ENCODE measurements around the gene XPO4. TPM values are rescaled to one million over a fixed set of nuclear protein-coding genes. Genes with fewer than 3 reads are reported as not detected.
A peak's percentile ranks its signal among the peaks of the same experiment; 100 is the strongest.

Gene XPO4
- total RNA-seq, 1 donor from 2014 or later = 19.9 TPM

DNA sequence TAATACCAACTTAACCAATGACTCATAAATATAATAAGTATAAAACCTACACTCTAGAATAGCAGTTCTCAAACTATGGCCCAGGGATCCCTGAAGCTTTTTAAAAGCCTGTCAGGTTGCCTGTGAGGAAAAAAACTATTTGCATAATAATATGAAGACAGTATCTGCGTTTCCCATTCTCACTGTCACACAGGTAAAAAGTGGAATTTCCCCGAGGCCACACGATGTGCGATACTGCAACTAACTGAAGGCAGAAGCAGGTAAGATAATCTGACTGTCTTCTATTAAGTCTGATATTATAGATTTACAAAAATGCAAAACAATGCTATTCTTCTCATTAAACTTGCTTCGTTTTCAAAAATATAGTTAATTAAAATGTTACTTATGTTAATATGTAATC lies 76.2 kb downstream of the XPO4 start:
- no peak overlapping the region for H3K4me2 ChIP-seq (ENCODE audit: low read length)
- no peak overlapping the region for H3K9ac ChIP-seq (ENCODE audit: low read length)
- no peak for DNase-seq (ENCODE audit: low read depth)
- H3K4me3 ChIP-seq (ENCODE audit: insufficient read depth, low read depth, low read length) = no peak overlapping the region
- no peak for FAIRE-seq
- Mint-ChIP-seq H3K36me3 (ENCODE audit: low read depth, unreplicated experiment) (no peaks in the 10 kb centered on the region), H3K27ac (ENCODE audit: unreplicated experiment) (no peak overlapping the region), H3K4me1 (ENCODE audit: low read depth, unreplicated experiment) (peaks cover 40% of the 10 kb centered on the region), H3K4me3 (ENCODE audit: unreplicated experiment) (no peak overlapping the region), H3K9me3 (ENCODE audit: unreplicated experiment) (no peaks in the 10 kb centered on the region), H3K27me3 (ENCODE audit: low read depth, unreplicated experiment) (no peaks in the 10 kb centered on the region)
- no peak overlapping the region for H3K27ac ChIP-seq (ENCODE audit: low read depth, low read length)
- H3K4me1 ChIP-seq (ENCODE audit: insufficient read depth, low read length) = peaks cover 25% of the 10 kb centered on the region
- no peaks in the 10 kb centered on the region for H4K20me1 ChIP-seq (ENCODE audit: insufficient read depth, low read length)
- H2AFZ ChIP-seq (ENCODE audit: low read depth, low read length) = no peak overlapping the region
- no peaks in the 10 kb centered on the region for H3K27me3 ChIP-seq (ENCODE audit: insufficient read depth, low read length)
- no peaks in the 10 kb centered on the region for H3K36me3 ChIP-seq (ENCODE audit: insufficient read depth, low read length)
- H3K9me3 ChIP-seq (ENCODE audit: insufficient read depth, low read depth, low read length) = no peaks in the 10 kb centered on the region
- no peaks in the 10 kb centered on the region for H3K79me2 ChIP-seq (ENCODE audit: insufficient read depth, low read length)
- TF ChIP-seq, protein P1, sequence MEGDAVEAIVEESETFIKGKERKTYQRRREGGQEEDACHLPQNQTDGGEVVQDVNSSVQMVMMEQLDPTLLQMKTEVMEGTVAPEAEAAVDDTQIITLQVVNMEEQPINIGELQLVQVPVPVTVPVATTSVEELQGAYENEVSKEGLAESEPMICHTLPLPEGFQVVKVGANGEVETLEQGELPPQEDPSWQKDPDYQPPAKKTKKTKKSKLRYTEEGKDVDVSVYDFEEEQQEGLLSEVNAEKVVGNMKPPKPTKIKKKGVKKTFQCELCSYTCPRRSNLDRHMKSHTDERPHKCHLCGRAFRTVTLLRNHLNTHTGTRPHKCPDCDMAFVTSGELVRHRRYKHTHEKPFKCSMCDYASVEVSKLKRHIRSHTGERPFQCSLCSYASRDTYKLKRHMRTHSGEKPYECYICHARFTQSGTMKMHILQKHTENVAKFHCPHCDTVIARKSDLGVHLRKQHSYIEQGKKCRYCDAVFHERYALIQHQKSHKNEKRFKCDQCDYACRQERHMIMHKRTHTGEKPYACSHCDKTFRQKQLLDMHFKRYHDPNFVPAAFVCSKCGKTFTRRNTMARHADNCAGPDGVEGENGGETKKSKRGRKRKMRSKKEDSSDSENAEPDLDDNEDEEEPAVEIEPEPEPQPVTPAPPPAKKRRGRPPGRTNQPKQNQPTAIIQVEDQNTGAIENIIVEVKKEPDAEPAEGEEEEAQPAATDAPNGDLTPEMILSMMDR (IDR thresholded peaks at IDR 0.05; ENCODE audit: insufficient read depth, low read depth, low read length) = no peak
- no peak for TF ChIP-seq EZH2 (IDR thresholded peaks at IDR 0.05; ENCODE audit: insufficient read depth, low read length)

DNA sequence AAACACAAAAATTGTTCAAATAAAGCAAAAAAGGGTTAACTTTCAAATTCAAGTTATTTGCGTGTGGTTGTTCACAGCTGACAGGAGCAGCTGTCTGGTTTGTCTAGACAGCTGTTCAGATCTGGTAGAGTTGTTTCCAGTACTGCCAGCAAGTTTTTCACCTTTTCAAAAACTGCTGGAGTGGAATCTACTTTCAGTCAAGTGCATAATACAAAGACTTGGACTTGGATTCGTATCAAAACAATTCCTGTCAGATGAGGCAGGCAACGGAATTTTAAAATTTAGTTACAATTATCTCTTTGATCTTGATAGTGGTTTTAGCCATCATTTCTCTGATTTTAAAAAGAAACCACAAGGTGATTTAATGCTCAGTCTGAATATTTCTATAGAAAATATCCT lies 77.1 kb downstream of the XPO4 start:
- Mint-ChIP-seq H3K27ac (ENCODE audit: unreplicated experiment) (peak overlapping the region; percentile 8), H3K27me3 (ENCODE audit: low read depth, unreplicated experiment) (no peaks in the 10 kb centered on the region), H3K4me1 (ENCODE audit: low read depth, unreplicated experiment) (peaks cover 40% of the 10 kb centered on the region), H3K36me3 (ENCODE audit: low read depth, unreplicated experiment) (no peaks in the 10 kb centered on the region), H3K9me3 (ENCODE audit: unreplicated experiment) (no peaks in the 10 kb centered on the region), H3K4me3 (ENCODE audit: unreplicated experiment) (no peak overlapping the region)
- no peaks in the 10 kb centered on the region for H3K27me3 ChIP-seq (ENCODE audit: insufficient read depth, low read length)
- H3K4me1 ChIP-seq (ENCODE audit: insufficient read depth, low read length) = peaks cover 25% of the 10 kb centered on the region
- peak overlapping the region; percentile 31 for H3K4me2 ChIP-seq (ENCODE audit: low read length)
- no peaks in the 10 kb centered on the region for H4K20me1 ChIP-seq (ENCODE audit: insufficient read depth, low read length)
- no peak overlapping the region for H2AFZ ChIP-seq (ENCODE audit: low read depth, low read length)
- DNase-seq (ENCODE audit: low read depth) = peak; percentile 86
- no peak overlapping the region for H3K4me3 ChIP-seq (ENCODE audit: insufficient read depth, low read depth, low read length)
- no peaks in the 10 kb centered on the region for H3K79me2 ChIP-seq (ENCODE audit: insufficient read depth, low read length)
- TF ChIP-seq EZH2 (IDR thresholded peaks at IDR 0.05; ENCODE audit: insufficient read depth, low read length) = no peak
- TF ChIP-seq, protein P1 (IDR thresholded peaks at IDR 0.05; ENCODE audit: insufficient read depth, low read depth, low read length) = no peak
- no peaks in the 10 kb centered on the region for H3K36me3 ChIP-seq (ENCODE audit: insufficient read depth, low read length)
- FAIRE-seq = peak; percentile 75
- H3K9ac ChIP-seq (ENCODE audit: low read length) = no peak overlapping the region
- H3K9me3 ChIP-seq (ENCODE audit: insufficient read depth, low read depth, low read length) = no peaks in the 10 kb centered on the region
- peak overlapping the region; percentile 60 for H3K27ac ChIP-seq (ENCODE audit: low read depth, low read length)

DNA sequence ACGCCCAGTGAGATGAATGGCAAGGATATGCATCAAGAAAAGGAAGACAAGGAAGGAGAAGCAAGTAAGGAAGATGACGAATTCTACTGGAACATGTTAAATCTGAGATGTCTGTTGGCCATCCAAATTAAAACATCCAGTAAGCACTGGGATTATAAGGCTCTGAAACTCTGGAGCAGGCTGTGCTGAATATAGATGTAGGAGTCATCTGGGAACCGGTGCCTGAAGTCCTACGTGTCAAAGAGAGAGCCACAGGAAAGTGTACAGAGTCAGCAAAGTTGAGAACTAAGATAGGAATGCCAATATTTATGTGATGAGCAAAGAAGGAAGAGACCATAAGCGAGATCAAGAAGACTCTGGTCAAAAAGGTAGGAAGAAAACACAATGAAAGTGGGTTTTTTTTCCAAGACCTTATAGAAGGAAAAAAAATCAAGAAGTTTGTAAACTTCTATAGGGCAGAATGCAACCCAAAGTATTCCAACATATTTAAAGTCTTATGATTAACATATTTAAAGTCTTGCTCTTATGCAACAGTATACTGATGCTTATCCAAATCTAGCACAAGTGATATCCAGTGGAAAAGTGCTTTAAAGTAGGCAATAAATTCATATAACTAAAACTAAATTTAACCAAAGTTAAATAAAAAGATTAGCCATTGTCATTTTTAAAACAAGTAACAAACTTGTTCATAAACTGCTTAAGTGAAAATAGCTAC lies 77.6 kb downstream of the XPO4 start:
- no peak overlapping the region for H2AFZ ChIP-seq (ENCODE audit: low read depth, low read length)
- H3K27me3 Mint-ChIP-seq (ENCODE audit: low read depth, unreplicated experiment) = no peaks in the 10 kb centered on the region
- TF ChIP-seq, protein P1 (IDR thresholded peaks at IDR 0.05; ENCODE audit: insufficient read depth, low read depth, low read length) = no peak
- TF ChIP-seq EZH2 (IDR thresholded peaks at IDR 0.05; ENCODE audit: insufficient read depth, low read length) = no peak

More for the DNA sequence above, 77.6 kb downstream of the XPO4 start:
- H3K4me1 ChIP-seq (ENCODE audit: insufficient read depth, low read length) = peaks cover 25% of the 10 kb centered on the region
- H3K36me3 ChIP-seq (ENCODE audit: insufficient read depth, low read length) = no peaks in the 10 kb centered on the region
- H3K9ac ChIP-seq (ENCODE audit: low read length) = peak overlapping the region; percentile 8
- no peaks in the 10 kb centered on the region for H3K36me3 Mint-ChIP-seq (ENCODE audit: low read depth, unreplicated experiment)
- DNase-seq (ENCODE audit: low read depth) (peak; percentile 67), FAIRE-seq (peak; percentile 69)
- H3K4me1 Mint-ChIP-seq (ENCODE audit: low read depth, unreplicated experiment) = peaks cover 39% of the 10 kb centered on the region
- no peaks in the 10 kb centered on the region for H3K79me2 ChIP-seq (ENCODE audit: insufficient read depth, low read length)
- no peaks in the 10 kb centered on the region for H3K9me3 Mint-ChIP-seq (ENCODE audit: unreplicated experiment)
- H3K27ac Mint-ChIP-seq (ENCODE audit: unreplicated experiment) = peak overlapping the region; percentile 68
- no peaks in the 10 kb centered on the region for H4K20me1 ChIP-seq (ENCODE audit: insufficient read depth, low read length)
- H3K4me2 ChIP-seq (ENCODE audit: low read length) = peak overlapping the region; percentile 31
- peak overlapping the region; percentile 60 for H3K27ac ChIP-seq (ENCODE audit: low read depth, low read length)
- H3K27me3 ChIP-seq (ENCODE audit: insufficient read depth, low read length) = no peaks in the 10 kb centered on the region
- H3K4me3 ChIP-seq (ENCODE audit: insufficient read depth, low read depth, low read length) = no peak overlapping the region
- H3K9me3 ChIP-seq (ENCODE audit: insufficient read depth, low read depth, low read length) = no peaks in the 10 kb centered on the region
- peak overlapping the region; percentile 47 for H3K4me3 Mint-ChIP-seq (ENCODE audit: unreplicated experiment)
